GM12878 (cell line): ENCODE results near the gene OSBPL10.

Experiments
- ATF7 ChIP-seq: fragments of 450-650 bp; IDR thresholded peaks from 2 replicates; pipeline ENCODE4 v1.6.1; 2016; ENCODE audit warnings: low read depth, mild to moderate bottlenecking
- CTCF ChIP-seq, 3 experiments: IDR thresholded peaks in 2 of 3; conservative IDR thresholded peaks in 1 of 3; 2 replicates each; pipeline ENCODE4 v1.5.1; 2011; ENCODE audit warnings: low read depth in 3 of 3, low read length in 3 of 3, mild to moderate bottlenecking in 3 of 3, control low read depth in 2 of 3, moderate library complexity in 2 of 3, inconsistent platforms in 1 of 3, mixed read lengths in 1 of 3; ENCODE audit not compliant: control insufficient read depth in 2 of 3, insufficient read depth in 1 of 3; ENCODE audit errors: extremely low read depth in 1 of 3
- EED ChIP-seq: sonication (generic); IDR thresholded peaks from 2 replicates; pipeline ENCODE4 v1.6.1; 2016; ENCODE audit warnings: antibody characterized with exemption, low read depth
- ETV6 ChIP-seq, 2 experiments: fragments of 450-650 bp in 1 of 2; IDR thresholded peaks in 1 of 2; conservative IDR thresholded peaks in 1 of 2; 2 replicates each; pipeline ENCODE4 v1.6.1; 2014; ENCODE audit warnings: antibody characterized with exemption in 1 of 2, borderline replicate concordance in 1 of 2, low read depth in 1 of 2, mild to moderate bottlenecking in 1 of 2, moderate library complexity in 1 of 2
- JUND ChIP-seq: IDR thresholded peaks from 2 replicates; pipeline ENCODE4 v1.6.1; 2012; ENCODE audit warnings: low read depth, mild to moderate bottlenecking, low read length, improper control_type of control experiment, moderate library complexity
- MTA2 ChIP-seq: fragments of 450-650 bp; IDR thresholded peaks from 2 replicates; pipeline ENCODE4 v1.6.1; 2016; ENCODE audit warnings: low read depth, mild to moderate bottlenecking, moderate library complexity
- MYC ChIP-seq: IDR thresholded peaks from 2 replicates; pipeline ENCODE4 v1.6.1; 2011; ENCODE audit warnings: mild to moderate bottlenecking, low read length, moderate library complexity, inconsistent platforms; ENCODE audit not compliant: insufficient read depth, insufficient replicate concordance, insufficient read length, severe bottlenecking
- POLR2A ChIP-seq: IDR thresholded peaks from 2 replicates; pipeline ENCODE4 v1.6.1; 2011; ENCODE audit warnings: low read depth, mild to moderate bottlenecking, low read length
- SIN3A ChIP-seq: IDR thresholded peaks from 2 replicates; pipeline ENCODE4 v1.6.1; 2012; ENCODE audit warnings: low read depth, low read length, improper control_type of control experiment
- SRF ChIP-seq, 2 experiments: IDR thresholded peaks; 2 replicates each; pipeline ENCODE4 v1.6.1; 2011; ENCODE audit warnings: low read depth in 2 of 2, low read length in 2 of 2, mild to moderate bottlenecking in 1 of 2, moderate library complexity in 1 of 2
- TAF1 ChIP-seq: IDR thresholded peaks from 2 replicates; pipeline ENCODE4 v1.6.1; 2011; ENCODE audit warnings: mild to moderate bottlenecking, low read depth, low read length, borderline replicate concordance
- ZNF24 ChIP-seq: fragments of 450-650 bp; IDR thresholded peaks from 2 replicates; pipeline ENCODE4 v1.6.1; 2017; ENCODE audit warnings: antibody characterized with exemption, mild to moderate bottlenecking
- ZSCAN29 ChIP-seq: fragments of 450-650 bp; IDR thresholded peaks from 2 replicates; pipeline ENCODE4 v1.6.1; 2017; ENCODE audit warnings: mild to moderate bottlenecking, moderate library complexity

DNA sequence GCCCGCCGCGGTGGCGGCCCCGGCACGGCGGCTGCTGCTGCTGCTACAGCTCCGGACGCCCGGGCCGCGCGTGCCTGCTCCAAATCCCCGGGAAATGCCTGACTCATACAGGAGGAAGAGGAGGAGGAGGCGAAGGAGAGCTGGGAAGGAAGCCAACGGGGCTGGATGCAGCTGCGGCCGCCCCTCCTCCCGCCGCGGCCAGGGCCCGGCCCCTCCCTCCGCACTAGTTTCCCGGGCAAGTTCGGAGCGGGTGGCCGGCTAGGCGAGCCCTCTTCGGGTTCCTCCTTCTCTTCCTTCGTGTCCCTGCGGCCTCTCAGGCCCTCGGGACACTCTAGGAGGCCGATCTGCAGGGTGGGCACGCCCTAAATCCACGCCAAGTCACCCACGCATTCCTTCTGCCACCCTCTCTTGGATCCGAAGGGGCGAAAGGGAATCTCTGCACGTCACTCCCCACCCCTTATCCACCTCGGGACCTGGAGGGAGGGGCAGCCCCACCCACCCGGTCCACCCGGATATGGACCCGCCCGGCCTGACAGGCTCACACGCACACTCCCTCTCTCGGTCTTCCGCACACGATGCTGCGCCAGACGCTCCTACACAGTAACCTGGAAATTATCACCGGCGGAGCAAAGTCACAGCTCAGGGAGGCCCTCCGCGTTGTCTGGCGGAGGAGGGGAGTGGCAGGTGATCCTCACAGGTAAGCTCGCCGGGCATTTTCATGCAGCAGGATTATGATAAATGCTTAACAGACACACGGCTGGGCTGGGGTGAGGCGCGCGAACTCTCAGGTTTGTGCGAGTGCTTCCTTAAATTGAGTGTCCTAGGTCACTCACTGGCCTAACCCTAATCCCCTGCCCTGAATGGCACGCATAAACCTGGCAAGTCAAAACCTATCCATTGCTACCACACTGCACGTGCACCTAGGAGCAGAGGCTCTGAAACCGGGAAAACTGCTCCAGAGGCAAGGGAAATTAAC lies at the start of gene OSBPL10, which contains the start of gene ZNF860:
- TF ChIP-seq ETV6 (conservative IDR thresholded peaks at IDR 0.05 in 1 of 2, IDR thresholded peaks at IDR 0.05 in 1 of 2; ENCODE audit: borderline replicate concordance in 1 of 2, low read depth in 1 of 2) (no peak), ZNF24 (no peak), ZSCAN29 (no peak), SIN3A (no peak), JUND (no peak), CTCF (IDR thresholded peaks at IDR 0.05 in 2 of 3, conservative IDR thresholded peaks at IDR 0.05 in 1 of 3; ENCODE audit: control insufficient read depth in 2 of 3, extremely low read depth in 1 of 3, insufficient read depth in 1 of 3, low read depth in 3 of 3, low read length in 3 of 3) (no peak), SRF (IDR thresholded peaks at IDR 0.05; ENCODE audit: low read depth in 2 of 2, low read length in 2 of 2) (no peak), ATF7 (no peak), EED (no peak), TAF1 (no peak), MYC (no peak), POLR2A (no peak), MTA2 (no peak)
